ENCODE measurements around the gene FBXW11. TPM values are rescaled to one million over a fixed set of nuclear protein-coding genes. Genes with fewer than 3 reads are reported as not detected.
A peak's percentile ranks its signal among the peaks of the same experiment; 100 is the strongest.

Gene FBXW11
- polyA plus RNA-seq (ENCODE audit: insufficient read length in 12 of 12): 10 to 100 TPM in 11 of 12 donors, not detected in 1; 35.7 to 42.9 (median 39.0) TPM
- long read RNA-seq, donor 1, full-length matches to known transcripts: 5 of 5 reads
- long read RNA-seq, donor 1, partial matches to known transcripts: 0 of 5 reads
- long read RNA-seq, donor 1, other reads (novel, unspliced or antisense): 0 of 5 reads
- long read RNA-seq, donor 2, full-length matches to known transcripts: 8 of 14 reads
- long read RNA-seq, donor 2, partial matches to known transcripts: 0 of 14 reads
- long read RNA-seq, donor 2, other reads (novel, unspliced or antisense): 6 of 14 reads
- long read RNA-seq, donor 3, full-length matches to known transcripts: 4 of 4 reads
- long read RNA-seq, donor 3, partial matches to known transcripts: 0 of 4 reads
- long read RNA-seq, donor 3, other reads (novel, unspliced or antisense): 0 of 4 reads
- long read RNA-seq, donor 4, partial matches to known transcripts: 0 of 3 reads
- long read RNA-seq, donor 4, other reads (novel, unspliced or antisense): 0 of 3 reads
- long read RNA-seq, donor 5, full-length matches to known transcripts: 8 of 8 reads
- long read RNA-seq, donor 5, partial matches to known transcripts: 0 of 8 reads
- long read RNA-seq, donor 5, other reads (novel, unspliced or antisense): 0 of 8 reads
- long read RNA-seq, donor 6, full-length matches to known transcripts: 5 of 5 reads
- long read RNA-seq, donor 6, partial matches to known transcripts: 0 of 5 reads
- long read RNA-seq, donor 6, other reads (novel, unspliced or antisense): 0 of 5 reads
- long read RNA-seq, donor 7, full-length matches to known transcripts: 4 of 4 reads
- long read RNA-seq, donor 7, partial matches to known transcripts: 0 of 4 reads
- long read RNA-seq, donor 7, other reads (novel, unspliced or antisense): 0 of 4 reads
- long read RNA-seq, donor 8, full-length matches to known transcripts: 9 of 9 reads
- long read RNA-seq, donor 8, partial matches to known transcripts: 0 of 9 reads
- long read RNA-seq, donor 8, other reads (novel, unspliced or antisense): 0 of 9 reads
- long read RNA-seq, donor 9, full-length matches to known transcripts: 1 of 1 reads
- long read RNA-seq, donor 9, partial matches to known transcripts: 0 of 1 reads
- long read RNA-seq, donor 9, other reads (novel, unspliced or antisense): 0 of 1 reads
- long read RNA-seq, donor 10, transcript FBXW11-203 (12 exons, 2,181 nt): major isoform, 6 of 7 reads
- long read RNA-seq, donor 10, partial matches to known transcripts: 0 of 7 reads
- long read RNA-seq, donor 10, other reads (novel, unspliced or antisense): 0 of 7 reads
- long read RNA-seq, donor 11, full-length matches to known transcripts: 5 of 5 reads
- long read RNA-seq, donor 11, partial matches to known transcripts: 0 of 5 reads
- long read RNA-seq, donor 11, other reads (novel, unspliced or antisense): 0 of 5 reads

DNA sequence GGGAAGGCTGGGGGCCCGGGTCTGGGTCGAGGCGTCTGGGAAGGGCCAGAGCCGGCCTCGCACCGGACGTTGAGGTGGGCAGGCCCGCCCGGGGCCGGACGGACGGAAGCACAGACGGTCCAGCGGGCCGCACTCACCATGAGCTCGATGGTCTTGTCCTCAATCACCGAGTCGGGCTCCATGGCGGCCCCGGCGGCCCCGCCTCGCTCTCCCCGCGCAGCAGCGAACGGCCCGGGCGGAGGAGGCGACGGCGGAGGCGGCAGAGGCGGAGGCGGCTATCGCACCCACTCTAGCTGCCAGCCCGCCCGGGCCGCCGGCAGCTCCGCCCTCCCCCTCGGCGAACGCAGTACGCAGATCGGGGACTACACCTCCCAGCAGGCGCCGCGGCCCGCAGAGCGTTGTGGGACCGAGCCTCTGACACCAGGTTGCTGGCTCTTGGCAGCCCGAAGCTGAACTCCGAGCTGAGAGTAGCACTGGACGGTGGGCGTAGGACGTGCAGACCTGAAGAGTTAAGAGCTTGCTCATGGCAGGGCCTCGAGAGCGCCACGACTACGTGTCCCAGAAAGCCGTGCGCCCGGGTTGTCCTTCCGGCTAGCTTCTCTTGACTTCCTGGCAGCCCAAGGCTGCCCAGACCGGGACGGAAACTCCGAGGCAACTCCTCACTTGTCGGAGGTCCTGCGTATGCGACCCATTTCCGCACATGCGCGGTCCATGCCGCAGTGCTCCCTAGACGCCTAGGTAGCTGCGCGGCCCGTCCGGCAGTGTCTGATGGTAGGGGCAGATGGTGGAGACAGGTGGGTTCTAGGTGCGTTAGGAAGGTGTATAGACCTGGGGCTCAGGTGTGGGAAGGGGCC is at the start of gene FBXW11:
Gene FBXW11, minus strand, starts transcription at position 318 of the 854 bp plus-strand sequence. Its CDS starts 136 bp downstream, at position 182.
- peak; percentile 98 for DNase-seq

DNA sequence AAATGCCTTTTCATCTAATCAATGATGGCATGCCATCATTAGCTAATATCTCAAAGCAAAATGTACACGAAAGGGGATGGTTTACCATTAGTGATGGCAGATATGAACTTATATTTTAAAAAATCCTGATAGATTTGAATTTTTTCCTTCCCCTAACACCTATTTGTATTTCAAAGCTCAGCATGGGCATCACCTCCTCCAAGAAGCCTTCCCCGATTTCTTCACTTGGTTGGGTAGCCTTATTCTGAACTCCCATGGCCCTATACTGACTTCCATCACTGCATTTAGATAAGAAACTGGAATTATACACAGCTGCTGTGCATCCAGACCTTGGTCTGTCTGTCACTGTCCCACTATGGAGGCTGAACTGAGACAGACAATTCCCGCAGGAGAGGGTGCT is 49.6 kb upstream of the FBXW11 start:
- DNase-seq: no peak

DNA sequence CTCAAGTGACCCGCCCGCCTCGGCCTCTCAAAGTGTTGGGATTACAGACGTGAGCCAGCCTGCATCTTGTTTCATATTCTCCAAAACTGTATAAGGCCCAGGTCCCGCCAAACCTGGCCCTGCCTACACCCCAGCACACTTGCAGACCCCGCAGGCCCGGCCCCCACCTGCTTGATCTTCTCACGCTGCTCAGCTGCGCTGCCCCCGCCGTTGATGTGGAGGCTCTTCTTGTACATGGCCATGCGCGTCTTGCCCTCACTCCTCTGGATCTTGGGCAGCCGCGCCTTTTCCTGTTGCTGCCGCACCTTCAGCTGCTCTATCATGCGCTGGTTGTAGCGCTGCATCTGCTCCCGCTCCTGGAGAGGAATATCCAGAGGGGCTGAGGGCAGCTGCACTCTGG is 49.0 kb upstream of the FBXW11 start:
- DNase-seq: no peak

DNA sequence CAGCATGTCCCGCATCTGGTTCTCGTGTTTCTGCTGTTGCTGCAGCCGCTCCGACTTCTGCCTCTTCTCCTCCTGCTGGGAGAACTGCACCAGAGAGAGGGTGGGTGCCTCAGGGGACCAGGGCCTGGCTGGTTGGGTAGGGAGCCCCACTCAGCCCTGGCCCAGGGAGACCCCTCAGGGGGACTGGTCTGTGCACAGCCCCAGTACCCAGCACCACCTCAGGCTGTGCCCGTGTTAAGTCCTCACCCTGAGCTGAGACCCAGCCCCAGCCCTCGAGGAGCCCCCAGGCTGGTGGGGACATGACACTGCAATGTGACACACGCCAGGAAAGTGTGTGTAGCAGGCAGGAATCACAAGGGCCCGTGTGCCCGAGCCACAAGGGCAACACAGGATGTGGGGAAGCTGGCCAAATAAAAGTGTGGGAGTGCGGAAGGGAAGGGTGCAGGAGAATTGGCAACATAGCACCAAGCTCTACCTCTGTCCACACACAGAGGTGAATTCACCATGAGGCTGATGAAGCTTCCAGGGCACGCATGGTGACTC is 48.2 kb upstream of the FBXW11 start:
- DNase-seq: no peak

DNA sequence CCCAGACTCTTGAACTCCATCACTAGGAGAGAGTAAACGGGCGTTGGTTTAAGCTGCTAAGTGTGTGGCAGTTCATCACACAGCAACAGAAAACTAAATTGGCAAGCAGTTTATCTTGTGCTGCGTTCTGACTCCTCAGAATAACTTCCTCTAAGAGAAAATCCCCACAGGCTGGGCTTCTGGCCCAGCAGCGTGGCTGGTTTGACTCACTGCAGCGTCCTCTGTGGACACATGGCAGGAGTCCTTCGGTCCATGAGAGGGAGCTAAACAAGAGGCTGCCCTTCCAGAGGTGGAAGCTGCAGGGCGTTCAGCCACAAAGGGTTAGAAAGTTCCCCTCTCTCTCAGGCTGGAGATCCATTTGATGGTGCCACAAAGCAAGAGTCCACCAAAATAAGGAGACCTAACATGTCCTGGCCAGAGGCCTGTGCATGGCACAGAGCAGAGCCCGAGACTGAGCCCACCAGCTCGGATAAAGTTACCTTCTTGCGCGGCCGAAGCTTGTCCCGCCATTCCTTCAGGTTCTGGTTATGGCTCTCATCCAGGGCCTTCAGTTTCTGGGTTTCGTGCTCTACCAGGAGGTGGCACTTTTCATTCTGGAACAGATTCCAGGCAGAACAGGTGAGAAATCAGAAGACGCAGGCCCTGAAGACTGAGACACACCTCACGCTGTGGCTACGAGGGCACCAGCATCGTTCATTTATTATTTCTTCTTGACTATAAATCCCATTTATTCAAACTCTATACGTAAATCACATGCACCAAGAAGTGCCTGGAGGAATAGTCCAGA is 46.2 kb upstream of the FBXW11 start:
- no peak for DNase-seq

DNA sequence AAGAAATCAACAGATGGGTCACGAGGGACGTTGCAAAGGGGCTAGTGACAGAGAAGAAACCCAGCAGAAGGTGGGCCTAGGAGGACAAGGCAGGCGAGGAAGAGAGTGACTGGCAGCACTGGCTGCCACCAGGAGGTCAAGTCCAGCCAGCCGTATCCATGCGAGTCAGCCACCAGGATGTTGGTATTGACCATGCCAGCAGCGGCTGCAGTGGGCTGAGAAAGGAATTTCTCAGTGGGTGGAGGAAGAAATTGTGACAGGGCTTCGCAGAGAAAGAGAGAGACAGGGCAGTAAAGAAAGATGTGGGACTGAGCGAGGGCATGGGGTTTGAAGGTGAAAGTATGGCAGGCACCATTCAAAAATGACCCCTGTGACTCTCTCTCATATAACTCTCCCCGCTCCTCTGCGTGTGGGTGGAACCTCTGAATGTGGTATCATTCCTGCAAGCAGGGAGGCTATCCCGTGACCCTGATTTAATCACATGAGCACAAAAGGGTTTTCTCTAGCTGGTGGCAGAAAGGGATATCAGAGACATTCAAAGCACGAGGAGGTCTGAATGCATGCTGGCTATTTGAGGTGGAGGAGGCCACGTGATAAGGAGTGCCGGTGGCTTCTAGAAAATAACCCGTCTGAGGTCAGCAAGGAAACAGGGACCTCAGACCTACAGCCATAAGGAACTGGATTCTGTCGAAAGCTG is 45.4 kb upstream of the FBXW11 start:
- no peak for DNase-seq

DNA sequence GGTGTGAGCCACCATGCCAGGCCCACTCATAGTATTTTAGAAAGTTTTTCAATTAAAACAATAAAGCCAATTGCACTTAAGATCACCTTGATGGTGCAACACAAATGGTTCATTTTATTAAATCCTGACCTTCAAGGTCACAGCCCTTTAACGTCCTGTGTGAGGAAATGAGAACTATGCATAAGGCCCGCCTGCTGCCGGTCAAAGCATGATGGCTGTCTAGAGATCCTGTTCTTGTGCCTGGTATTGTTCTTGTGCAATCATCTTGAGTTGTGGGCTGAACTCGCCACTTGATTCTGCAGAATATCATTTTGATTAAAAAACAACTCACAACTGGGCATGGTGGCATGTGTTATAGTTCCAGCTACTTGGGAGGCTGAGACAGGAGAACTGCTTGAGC is 43.6 kb upstream of the FBXW11 start:
- DNase-seq: no peak

DNA sequence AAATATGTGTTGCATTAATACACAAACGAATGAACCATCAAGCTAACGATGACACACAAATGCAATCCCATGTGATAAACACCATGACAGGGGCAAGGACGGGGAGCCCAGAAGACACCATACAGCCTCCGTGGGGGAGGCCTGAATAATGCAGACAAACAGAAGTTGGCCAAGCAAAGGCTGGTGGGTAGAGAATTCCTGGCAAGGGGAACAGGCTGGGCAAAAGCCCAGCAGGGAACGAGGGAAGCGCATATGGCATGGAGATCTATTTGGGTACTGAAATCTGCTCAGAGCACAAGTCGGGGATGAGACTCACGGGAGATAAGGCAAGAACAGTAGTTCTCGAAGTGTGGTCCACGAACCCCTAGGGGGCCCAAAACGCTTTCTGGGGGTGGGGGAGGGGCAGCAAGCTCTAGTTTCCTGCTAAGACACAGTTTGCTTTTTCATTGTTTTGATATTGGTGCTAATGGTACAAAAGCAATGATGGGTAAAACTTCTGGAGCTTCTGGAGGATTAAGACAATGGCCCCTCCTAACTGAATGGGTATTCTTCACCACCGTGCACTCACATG is 42.9 kb upstream of the FBXW11 start:
- DNase-seq: no peak

DNA sequence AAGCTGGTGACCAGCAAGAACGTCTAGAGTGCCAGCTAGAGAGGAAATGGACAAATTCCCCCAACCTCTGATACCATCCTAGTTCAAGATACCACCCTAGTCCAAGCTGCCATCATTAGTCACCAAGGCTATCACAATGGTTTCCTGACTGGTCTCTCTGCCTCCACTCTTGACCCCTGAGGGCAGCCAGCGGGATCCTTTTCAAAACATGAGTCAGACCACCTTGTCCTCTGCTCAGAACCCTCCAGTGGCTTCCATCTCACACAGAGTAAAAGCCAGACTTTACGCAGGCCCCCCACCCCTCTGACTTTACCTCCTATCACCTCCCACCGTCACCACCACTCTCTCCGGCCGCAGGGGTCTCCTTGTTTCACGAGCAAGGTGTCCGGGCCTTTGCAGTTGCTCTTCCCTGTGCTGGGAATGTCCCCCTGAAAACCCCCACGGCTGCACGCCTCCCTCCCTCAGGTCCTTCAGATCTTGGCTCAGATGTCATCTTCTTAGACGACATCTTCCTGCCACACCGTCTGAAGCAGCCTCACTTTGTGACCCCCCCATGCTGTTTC is 42.2 kb upstream of the FBXW11 start:
- no peak for DNase-seq

DNA sequence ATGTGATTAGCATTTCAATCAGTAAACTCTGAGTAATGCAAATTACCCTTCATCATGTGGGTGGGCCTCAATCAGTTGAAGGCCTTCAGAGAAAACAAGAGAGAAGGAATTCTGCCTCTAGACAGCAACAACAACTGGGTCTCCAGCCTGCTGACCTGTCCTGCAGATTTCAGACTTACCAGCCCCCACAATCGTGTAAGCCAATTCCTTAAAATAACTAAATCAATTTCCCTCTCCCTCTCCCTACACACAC is 41.7 kb upstream of the FBXW11 start:
- no peak for DNase-seq

DNA sequence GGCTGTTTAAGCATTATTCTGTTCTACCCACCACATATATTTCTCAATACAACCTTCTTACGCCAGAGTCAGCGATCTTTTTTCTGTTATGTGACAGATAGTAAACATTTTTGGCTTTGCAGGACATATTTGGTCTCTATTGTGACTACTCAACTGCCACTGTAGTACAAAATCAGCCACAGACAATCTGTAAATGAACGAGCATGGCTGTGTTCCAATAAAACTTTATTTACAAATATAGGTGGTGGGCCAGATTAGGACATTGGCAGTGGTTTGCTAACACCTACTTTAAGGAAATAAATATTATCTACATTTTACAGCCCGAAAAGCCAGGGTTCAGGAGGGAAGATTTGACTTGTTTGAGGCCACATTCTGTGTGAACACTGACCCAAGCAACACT is 40.2 kb upstream of the FBXW11 start:
- DNase-seq: no peak

DNA sequence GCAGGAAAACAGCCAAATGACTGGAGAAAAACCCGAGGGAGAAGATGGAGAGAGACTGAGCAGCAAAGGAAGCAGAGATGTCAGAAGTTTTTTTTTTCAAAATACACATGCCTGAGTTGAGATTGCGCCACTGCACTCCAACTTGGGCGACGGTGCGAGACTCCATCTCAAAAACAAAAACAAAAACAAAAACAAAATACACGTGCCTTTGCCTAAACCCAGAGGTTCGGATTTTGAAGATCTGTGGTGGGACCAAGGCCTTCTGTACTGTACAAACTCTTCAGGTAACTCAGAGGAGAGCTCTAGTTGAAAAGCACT is 38.8 kb upstream of the FBXW11 start:
- DNase-seq: no peak

DNA sequence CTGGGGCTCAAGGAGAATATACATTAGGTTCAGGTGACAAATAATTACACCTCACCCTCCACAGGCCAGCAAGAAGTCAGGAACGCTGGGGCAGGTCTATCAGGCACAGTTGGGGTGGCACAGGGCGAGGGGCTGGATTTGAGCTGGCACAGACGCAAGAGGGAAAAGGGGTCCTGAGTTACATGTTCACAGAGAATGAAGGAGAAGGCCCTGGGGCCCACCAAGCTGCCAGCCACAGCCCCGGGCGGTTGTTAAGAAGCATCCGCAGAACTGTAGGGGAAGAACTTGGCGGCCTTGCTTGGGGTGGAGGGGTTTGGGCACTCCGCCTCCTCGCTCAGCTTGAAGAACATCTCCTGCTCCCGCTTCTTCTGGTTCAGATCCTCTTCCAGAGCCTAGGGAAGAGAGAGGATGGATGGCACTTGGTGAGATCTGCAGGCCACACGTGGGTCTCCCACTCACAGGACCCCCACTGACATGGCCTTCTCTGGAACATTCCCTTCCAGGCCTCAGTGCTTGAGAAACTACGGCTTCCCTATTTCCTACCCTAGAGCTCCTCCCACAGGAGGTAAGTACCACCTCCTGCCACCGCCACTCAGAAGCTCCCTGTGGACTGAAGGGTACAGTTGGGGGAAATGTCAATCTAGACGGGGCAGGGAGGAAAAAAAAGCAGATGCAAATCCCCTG is 38.3 kb upstream of the FBXW11 start:
- no peak for DNase-seq

DNA sequence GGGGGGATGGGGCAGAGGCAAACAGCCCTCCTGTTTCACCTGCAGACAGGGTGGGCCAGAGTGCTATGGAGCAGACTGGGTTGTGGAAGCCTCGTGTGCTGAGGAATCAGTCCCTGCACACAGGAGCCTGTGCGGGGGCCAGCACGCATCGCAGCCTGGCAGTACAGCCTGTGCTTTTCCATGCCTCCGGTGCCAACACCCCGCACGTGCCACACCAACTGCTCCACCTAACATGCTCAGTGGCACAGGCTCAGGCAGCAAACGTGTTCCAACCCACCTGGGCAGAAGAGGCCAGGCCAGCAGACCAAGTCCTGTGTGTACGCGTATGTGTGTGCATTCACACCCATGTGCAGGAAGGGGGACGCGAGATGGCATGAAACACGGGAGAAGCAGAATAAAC is 37.4 kb upstream of the FBXW11 start:
- no peak for DNase-seq

DNA sequence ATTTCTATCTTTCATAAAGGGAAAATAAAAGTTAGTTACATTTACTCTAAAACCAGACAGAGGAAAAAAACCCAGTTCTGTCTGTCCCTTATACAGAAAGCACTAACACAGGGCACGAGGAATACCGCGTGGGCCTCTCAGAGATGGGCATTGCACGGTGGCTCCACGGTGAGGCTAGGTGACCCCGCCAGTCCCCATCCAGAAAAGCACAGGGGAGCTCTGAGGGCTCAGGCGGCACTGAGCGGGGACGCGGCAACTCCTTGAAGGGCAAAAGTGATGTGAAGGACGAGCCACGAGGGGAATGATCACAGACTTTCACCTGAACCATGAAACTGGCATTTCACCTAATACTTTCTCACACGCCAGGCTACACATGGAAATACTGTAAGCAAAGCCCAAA is 35.7 kb upstream of the FBXW11 start:
- no peak for DNase-seq

DNA sequence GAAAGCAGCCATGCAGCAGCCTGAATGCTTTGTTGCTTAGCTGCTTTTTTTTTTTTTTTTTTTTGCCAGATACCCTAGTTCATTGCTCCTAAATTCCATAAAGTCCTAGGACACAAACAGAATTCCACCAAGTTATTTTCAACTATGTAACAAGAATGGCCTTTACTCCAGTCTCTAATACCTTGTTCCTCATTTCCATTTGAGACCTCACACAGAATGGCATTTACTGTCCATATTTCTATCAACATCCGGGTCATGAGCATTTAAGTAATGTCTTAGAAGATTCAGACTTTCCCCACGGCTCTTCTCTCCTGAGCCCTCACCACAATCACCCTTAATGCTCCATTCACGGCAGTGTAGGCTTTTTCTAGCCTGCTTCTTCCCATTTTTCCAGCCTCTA is 31.7 kb upstream of the FBXW11 start:
- DNase-seq: no peak

DNA sequence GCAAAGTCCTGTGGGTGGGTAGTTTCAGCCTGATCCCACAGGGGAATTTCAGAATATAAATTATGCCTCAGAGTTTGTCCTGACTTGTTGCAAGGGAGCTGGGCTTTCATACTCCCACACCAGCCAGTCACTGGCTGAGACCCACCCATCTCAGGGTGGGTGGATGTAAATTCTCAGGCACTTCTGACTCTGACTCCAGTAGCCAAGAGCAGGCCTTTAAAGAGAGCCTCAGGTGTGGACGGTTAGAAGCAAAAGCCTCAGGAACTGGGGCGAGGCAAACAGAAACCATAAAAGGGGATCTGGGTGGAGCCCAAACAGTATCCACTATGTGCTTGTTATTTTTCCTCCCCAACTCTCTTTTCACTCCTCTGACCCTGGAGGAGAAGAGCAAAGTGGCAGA is 28.6 kb upstream of the FBXW11 start:
- DNase-seq: no peak

DNA sequence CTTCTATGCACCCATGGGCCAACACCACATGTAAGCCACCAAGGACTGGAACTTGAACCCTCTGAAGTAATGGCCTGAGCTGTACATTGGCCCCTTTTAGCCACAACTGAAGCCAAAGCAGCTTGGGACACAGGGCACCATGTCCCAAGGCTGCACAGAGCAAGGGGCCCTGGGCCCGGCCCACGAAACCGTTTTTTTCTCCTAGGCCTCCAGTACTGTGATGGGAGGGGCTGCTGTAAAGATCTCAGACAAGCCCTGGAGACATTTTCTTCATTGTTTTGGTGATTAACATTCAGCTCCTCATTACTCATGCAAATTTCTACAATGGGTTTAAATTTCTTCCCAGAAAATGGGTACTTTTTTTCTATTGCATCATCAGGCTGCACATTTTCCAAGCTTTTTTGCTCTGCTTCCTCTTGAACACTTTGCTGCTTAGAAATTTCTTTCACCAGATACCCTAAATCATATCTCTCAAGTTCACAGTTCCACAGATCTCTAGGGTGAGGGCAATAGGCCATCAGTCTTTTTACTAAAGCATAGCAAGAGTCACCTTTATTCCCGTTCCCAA is 25.5 kb upstream of the FBXW11 start:
- no peak for DNase-seq

All from muscle of arm (tissue), 14 donors.